H1 (cell line): Measurements from ENCODE around the gene LDLRAD4. TPM values are rescaled to one million over a fixed set of nuclear protein-coding genes. Genes with fewer than 3 reads are reported as not detected.

Source experiments
- CBX5 ChIP-seq: fragments of 300-800, 300-1000 bp; sonication (generic); IDR thresholded peaks from 2 replicates; pipeline ENCODE4 v1.7.1; 2016; ENCODE audit warnings: antibody characterized with exemption, low read length, low read depth
- CHD2 ChIP-seq: IDR thresholded peaks from 2 replicates; pipeline ENCODE4 v1.6.1; 2012; ENCODE audit warnings: low read length, improper control_type of control experiment
- SP4 ChIP-seq: IDR thresholded peaks from 2 replicates; pipeline ENCODE4 v1.6.1; 2012; ENCODE audit warnings: low read length, inconsistent platforms
- YY1 ChIP-seq: IDR thresholded peaks from 2 replicates; pipeline ENCODE4 v1.6.1; 2011; ENCODE audit warnings: low read depth, mild to moderate bottlenecking, low read length
- polyA plus RNA-seq, 7 experiments: library from polyadenylated mRNA; depleted of rRNA in 3 of 7; stranded (reverse) in 5 of 7; unstranded in 2 of 7; fragments of >200 nt in 5 of 7; fragments of 200-250 nt in 2 of 7; gene quantifications; 1 replicate in 5 of 7; 2 replicates in 1 of 7; 4 replicates in 1 of 7; pipeline versions ENCODE4 v1.2.1 to v1.2.3, GENCODE V29; 2011 to 2013; ENCODE audit warnings: missing spikeins in 2 of 7, mixed read lengths in 2 of 7
- total RNA-seq: library from RNA; stranded (reverse); fragmentation: NEBNext Ultra II Directional; extraction: Animal tissue kit (Norgen Biotek cat#: 25700); gene quantifications from 2 replicates; pipeline ENCODE4 v1.2.1, GENCODE V29; 2021

The LDLRAD4 gene
- total and polyA plus RNA-seq, 2 of the 8 experiments (the other 6 are each of a cell fraction or from before 2014, with no cell fraction given), result 0.77 to 1.4 TPM

- TF ChIP-seq CBX5, result no peak
- no peak for TF ChIP-seq CHD2
- no peak for TF ChIP-seq SP4
- no peak for TF ChIP-seq YY1
Measured at GRCh38 chr18:13505780-13506345, 287.3 kb downstream of the LDLRAD4 start (continued).
